IMR-90 (cell line): ENCODE results near the gene DOHH.

Experiments
- CTCF ChIP-seq: conservative IDR thresholded peaks from 2 replicates; pipeline ENCODE4 v1.5.1; 2012; ENCODE audit warnings: mild to moderate bottlenecking, low read depth, low read length, improper control_type of control experiment
- ELK1 ChIP-seq: fragments of 150-350 bp; IDR thresholded peaks from 2 replicates; pipeline ENCODE4 v1.6.1; 2016; ENCODE audit warnings: low read depth, mild to moderate bottlenecking, low read length, moderate library complexity, borderline replicate concordance
- MAFK ChIP-seq: IDR thresholded peaks from 2 replicates; pipeline ENCODE4 v1.6.1; 2012; ENCODE audit warnings: low read depth, low read length, improper control_type of control experiment
- MAZ ChIP-seq: IDR thresholded peaks from 2 replicates; pipeline ENCODE4 v1.6.1; 2012; ENCODE audit warnings: low read depth, mild to moderate bottlenecking, low read length, improper control_type of control experiment, moderate library complexity, borderline replicate concordance
- MXI1 ChIP-seq: IDR thresholded peaks from 2 replicates; pipeline ENCODE4 v1.6.1; 2012; ENCODE audit warnings: low read depth, mild to moderate bottlenecking, low read length, moderate library complexity, borderline replicate concordance
- POLR2A ChIP-seq: IDR thresholded peaks from 2 replicates; pipeline ENCODE4 v1.6.1; 2012; ENCODE audit warnings: mild to moderate bottlenecking, low read depth, low read length
- RAD21 ChIP-seq: IDR thresholded peaks from 2 replicates; pipeline ENCODE4 v1.6.1; 2012; ENCODE audit warnings: low read length, improper control_type of control experiment
- RCOR1 ChIP-seq: IDR thresholded peaks from 2 replicates; pipeline ENCODE4 v1.6.1; 2012; ENCODE audit warnings: mild to moderate bottlenecking, low read length, improper control_type of control experiment; ENCODE audit not compliant: insufficient replicate concordance
- RFX5 ChIP-seq: IDR thresholded peaks from 2 replicates; pipeline ENCODE4 v1.8.0; 2012; ENCODE audit warnings: low read depth, mild to moderate bottlenecking, low read length, moderate library complexity
- SMC3 ChIP-seq: fragments of 150-350 bp; IDR thresholded peaks from 2 replicates; pipeline ENCODE4 v1.6.1; 2016; ENCODE audit warnings: low read depth, mild to moderate bottlenecking, antibody characterized with exemption, low read length, moderate library complexity
- USF2 ChIP-seq: fragments of 150-350 bp; IDR thresholded peaks from 2 replicates; pipeline ENCODE4 v1.6.1; 2017; ENCODE audit warnings: mild to moderate bottlenecking, antibody characterized with exemption, low read length, low read depth

- TF ChIP-seq RCOR1 (no peak), CTCF (no peak), MAFK (no peak), POLR2A (no peak), USF2 (no peak), MAZ (no peak), ELK1 (no peak), RFX5 (no peak), RAD21 (no peak), MXI1 (no peak), SMC3 (no peak)
Measured at GRCh38 chr19:3517638-3518037, 17.2 kb upstream of the DOHH start.
